ENCODE measurements around the gene CDC42SE2.

Gene CDC42SE2

GRCh38 chr5:131229623-131230022 lies 34.2 kb upstream of the CDC42SE2 start:
- TF ChIP-seq REST (IDR thresholded peaks at IDR 0.05; ENCODE audit: insufficient replicate concordance, low read depth) = no peak
- Histone ChIP-seq H3K27me3 (ENCODE audit: insufficient read depth, poor library complexity, severe bottlenecking) (no peaks in the 10 kb centered on the region), H3K4me3 (replicated peaks; ENCODE audit: insufficient read depth, low read length) (no peak overlapping the region), H3K27ac (replicated peaks) (no peak overlapping the region)
- DNase-seq (ENCODE audit: low read depth in 1 of 2, low spot score in 1 of 2) = no peak

- TF ChIP-seq REST (IDR thresholded peaks at IDR 0.05; ENCODE audit: insufficient replicate concordance, low read depth) (no peak), SPI1 (IDR thresholded peaks at IDR 0.05; ENCODE audit: borderline replicate concordance, low read depth) (no peak), CTCF (IDR thresholded peaks at IDR 0.05; ENCODE audit: insufficient read depth, low read length) (no peak), POLR2AphosphoS5 (IDR thresholded peaks at IDR 0.05; ENCODE audit: low read depth) (no peak), GABPA (IDR thresholded peaks at IDR 0.05; ENCODE audit: low read depth) (no peak)
- Histone ChIP-seq H3K4me3 (replicated peaks; ENCODE audit: insufficient read depth, low read length) (no peak overlapping the region), H3K27ac (replicated peaks) (no peak overlapping the region), H3K27me3 (ENCODE audit: insufficient read depth, poor library complexity, severe bottlenecking) (no peaks in the 10 kb centered on the region)
- no peak for DNase-seq (ENCODE audit: low read depth in 1 of 2, low spot score in 1 of 2)
These were observed 33.4 kb upstream of the CDC42SE2 start for GRCh38 chr5:131230406-131230805.

GRCh38 chr5:131239686-131240085 lies 24.2 kb upstream of the CDC42SE2 start:
- TF ChIP-seq GABPA (IDR thresholded peaks at IDR 0.05; ENCODE audit: low read depth) (no peak), REST (IDR thresholded peaks at IDR 0.05; ENCODE audit: insufficient replicate concordance, low read depth) (no peak), POLR2AphosphoS5 (IDR thresholded peaks at IDR 0.05; ENCODE audit: low read depth) (no peak)

GRCh38 chr5:131242728-131243255 lies 21.1 kb upstream of the CDC42SE2 start:
- Histone ChIP-seq H3K4me3 (replicated peaks; ENCODE audit: insufficient read depth, low read length) (no peak overlapping the region), H3K27ac (replicated peaks) (no peak overlapping the region), H3K27me3 (ENCODE audit: insufficient read depth, poor library complexity, severe bottlenecking) (no peaks in the 10 kb centered on the region)
- no peak for DNase-seq (ENCODE audit: low read depth in 1 of 2, low spot score in 1 of 2)
- TF ChIP-seq REST (IDR thresholded peaks at IDR 0.05; ENCODE audit: insufficient replicate concordance, low read depth) = no peak
- no peak for TF ChIP-seq GABPA (IDR thresholded peaks at IDR 0.05; ENCODE audit: low read depth)
- TF ChIP-seq SPI1 (IDR thresholded peaks at IDR 0.05; ENCODE audit: borderline replicate concordance, low read depth) = no peak
- TF ChIP-seq POLR2AphosphoS5 (IDR thresholded peaks at IDR 0.05; ENCODE audit: low read depth) = no peak

More at GRCh38 chr5:131239686-131240085, 24.2 kb upstream of the CDC42SE2 start:
- DNase-seq (ENCODE audit: low read depth in 1 of 2, low spot score in 1 of 2) = no peak
- Histone ChIP-seq H3K27ac (replicated peaks) (no peak overlapping the region), H3K4me3 (replicated peaks; ENCODE audit: insufficient read depth, low read length) (no peak overlapping the region), H3K27me3 (ENCODE audit: insufficient read depth, poor library complexity, severe bottlenecking) (no peaks in the 10 kb centered on the region)
